ENCODE data around the gene FOXO3B. TPM values are rescaled to one million over a fixed set of nuclear protein-coding genes. Genes with fewer than 3 reads are reported as not detected.
"Not testable (repeated sequence)": the region's sequence is repeated elsewhere in the genome, so short reads cannot be mapped to it uniquely, and the experiment has no call there.

Gene FOXO3B
- 8.0 and 9.6 TPM in 2 replicates for total RNA-seq
- long read RNA-seq, partial matches to known transcripts, result 0 of 3 reads
- long read RNA-seq, other reads (novel, unspliced or antisense), result 0 of 3 reads

- Mint-ChIP-seq H3K27ac (ENCODE audit: unreplicated experiment) (peak within 1 kb of the TSS; percentile 72), H3K4me3 (ENCODE audit: unreplicated experiment) (peak within 1 kb of the TSS; percentile 77), H3K36me3 (ENCODE audit: unreplicated experiment) (peaks cover 13% of the 10 kb centered on the region)
- not testable (repeated sequence) for H3K9me3 Mint-ChIP-seq (ENCODE audit: unreplicated experiment); H3K4me1 Mint-ChIP-seq (ENCODE audit: unreplicated experiment); H3K27me3 Mint-ChIP-seq (ENCODE audit: unreplicated experiment)
- DNase-seq (ENCODE audit: extremely low spot score, unreplicated experiment), result peak; percentile 94
These were observed at the start of gene FOXO3B for GRCh38 chr17:18681767-18682571. Gene FOXO3B, minus strand, starts transcription at chr17:18682314. Its CDS starts 663 bp downstream, at chr17:18681651.

GRCh38 chr17:18723509-18723908, 41.4 kb upstream of the FOXO3B start:
- not testable (repeated sequence) for DNase-seq (ENCODE audit: extremely low spot score, unreplicated experiment); H3K9me3 Mint-ChIP-seq (ENCODE audit: unreplicated experiment); H3K27me3 Mint-ChIP-seq (ENCODE audit: unreplicated experiment); H3K36me3 Mint-ChIP-seq (ENCODE audit: unreplicated experiment); H3K4me3 Mint-ChIP-seq (ENCODE audit: unreplicated experiment); H3K27ac Mint-ChIP-seq (ENCODE audit: unreplicated experiment)
- peaks cover 19% of the 10 kb centered on the region for H3K4me1 Mint-ChIP-seq (ENCODE audit: unreplicated experiment)

- not testable (repeated sequence) for DNase-seq (ENCODE audit: extremely low spot score, unreplicated experiment); H3K36me3 Mint-ChIP-seq (ENCODE audit: unreplicated experiment); H3K9me3 Mint-ChIP-seq (ENCODE audit: unreplicated experiment); H3K4me3 Mint-ChIP-seq (ENCODE audit: unreplicated experiment); H3K27me3 Mint-ChIP-seq (ENCODE audit: unreplicated experiment)
- Mint-ChIP-seq H3K27ac (ENCODE audit: unreplicated experiment) (peak overlapping the region; percentile 59), H3K4me1 (ENCODE audit: unreplicated experiment) (peaks cover 19% of the 10 kb centered on the region)
These were observed 40.5 kb upstream of the FOXO3B start for GRCh38 chr17:18722612-18723011.

GRCh38 chr17:18721775-18722547, 39.8 kb upstream of the FOXO3B start:
- Mint-ChIP-seq H3K4me1 (ENCODE audit: unreplicated experiment) (peaks cover 19% of the 10 kb centered on the region), H3K27ac (ENCODE audit: unreplicated experiment) (peak overlapping the region; percentile 91)
- H3K9me3 Mint-ChIP-seq (ENCODE audit: unreplicated experiment); H3K36me3 Mint-ChIP-seq (ENCODE audit: unreplicated experiment); H3K27me3 Mint-ChIP-seq (ENCODE audit: unreplicated experiment); H3K4me3 Mint-ChIP-seq (ENCODE audit: unreplicated experiment); DNase-seq (ENCODE audit: extremely low spot score, unreplicated experiment): not testable (repeated sequence)

GRCh38 chr17:18719428-18720110, 37.5 kb upstream of the FOXO3B start:
- not testable (repeated sequence) for H3K9me3 Mint-ChIP-seq (ENCODE audit: unreplicated experiment); H3K27me3 Mint-ChIP-seq (ENCODE audit: unreplicated experiment); H3K36me3 Mint-ChIP-seq (ENCODE audit: unreplicated experiment); DNase-seq (ENCODE audit: extremely low spot score, unreplicated experiment)
- peak overlapping the region; percentile 31 for H3K4me3 Mint-ChIP-seq (ENCODE audit: unreplicated experiment)
- peaks cover 19% of the 10 kb centered on the region for H3K4me1 Mint-ChIP-seq (ENCODE audit: unreplicated experiment)
- peak overlapping the region; percentile 83 for H3K27ac Mint-ChIP-seq (ENCODE audit: unreplicated experiment)

GRCh38 chr17:18718643-18719427, 36.7 kb upstream of the FOXO3B start:
- not testable (repeated sequence) for H3K9me3 Mint-ChIP-seq (ENCODE audit: unreplicated experiment); H3K36me3 Mint-ChIP-seq (ENCODE audit: unreplicated experiment); H3K27me3 Mint-ChIP-seq (ENCODE audit: unreplicated experiment)
- Mint-ChIP-seq H3K27ac (ENCODE audit: unreplicated experiment) (peak overlapping the region; percentile 83), H3K4me1 (ENCODE audit: unreplicated experiment) (peaks cover 19% of the 10 kb centered on the region), H3K4me3 (ENCODE audit: unreplicated experiment) (peak overlapping the region; percentile 31)
- peak; percentile 86 for DNase-seq (ENCODE audit: extremely low spot score, unreplicated experiment)

GRCh38 chr17:18712354-18712999, 30.4 kb upstream of the FOXO3B start:
- TF ChIP-seq CTCF (IDR thresholded peaks at IDR 0.05), result peak; percentile 67
- not testable (repeated sequence) for H3K9me3 Mint-ChIP-seq (ENCODE audit: unreplicated experiment); H3K4me3 Mint-ChIP-seq (ENCODE audit: unreplicated experiment); H3K36me3 Mint-ChIP-seq (ENCODE audit: unreplicated experiment); H3K27me3 Mint-ChIP-seq (ENCODE audit: unreplicated experiment); H3K4me1 Mint-ChIP-seq (ENCODE audit: unreplicated experiment); H3K27ac Mint-ChIP-seq (ENCODE audit: unreplicated experiment)
- DNase-seq (ENCODE audit: extremely low spot score, unreplicated experiment), result peak; percentile 87

GRCh38 chr17:18708215-18708614, 26.1 kb upstream of the FOXO3B start:
- not testable (repeated sequence) for H3K27me3 Mint-ChIP-seq (ENCODE audit: unreplicated experiment); H3K9me3 Mint-ChIP-seq (ENCODE audit: unreplicated experiment); H3K36me3 Mint-ChIP-seq (ENCODE audit: unreplicated experiment); H3K27ac Mint-ChIP-seq (ENCODE audit: unreplicated experiment); DNase-seq (ENCODE audit: extremely low spot score, unreplicated experiment); H3K4me3 Mint-ChIP-seq (ENCODE audit: unreplicated experiment); H3K4me1 Mint-ChIP-seq (ENCODE audit: unreplicated experiment)

- H3K27me3 Mint-ChIP-seq (ENCODE audit: unreplicated experiment); DNase-seq (ENCODE audit: extremely low spot score, unreplicated experiment); H3K4me3 Mint-ChIP-seq (ENCODE audit: unreplicated experiment); H3K9me3 Mint-ChIP-seq (ENCODE audit: unreplicated experiment); H3K4me1 Mint-ChIP-seq (ENCODE audit: unreplicated experiment); H3K27ac Mint-ChIP-seq (ENCODE audit: unreplicated experiment); H3K36me3 Mint-ChIP-seq (ENCODE audit: unreplicated experiment): not testable (repeated sequence)
These were observed 23.8 kb upstream of the FOXO3B start for GRCh38 chr17:18705955-18706354.

Data from osteocyte (in vitro differentiated cells).